PC-3 (cell line): ENCODE results near the gene RAD51AP1. TPM values are rescaled to one million over a fixed set of nuclear protein-coding genes. Genes with fewer than 3 reads are reported as not detected.

Experiments used
- ATAC-seq: fragments of 200-7000 bp; cut with Tn5 transposase; 2 replicates; pipeline ENCODE4 v1.9.1; 2020; ENCODE audit warnings: mild to moderate bottlenecking, moderate library complexity
- BruUV-seq: library from RNA; stranded (reverse); fragments of 400-500 nt; replicated peaks from 2 replicates; lab custom pipeline; 2021; lab: Mats Ljungman, UMichigan
- CTCF ChIA-PET: fragments of 300-600 bp; sonication (Branson Sonifier 250); formaldehyde crosslinking; loops from one replicate; lab custom pipeline; 2022; ENCODE audit warnings: antibody characterized with exemption; lab: Charles Lee
- POLR2A ChIA-PET: fragments of 300-600 bp; sonication (Branson Sonifier 250); formaldehyde crosslinking; loops from one replicate; lab custom pipeline; 2022; ENCODE audit warnings: antibody characterized with exemption; ENCODE audit not compliant: unreplicated experiment; lab: Charles Lee
- DNase-seq: peaks from one replicate; pipeline ENCODE4 v3.0.0-alpha.2; 2015
- H2AFZ ChIP-seq: fragments of 300-600 bp; sonication (generic); 2 replicates; pipeline ENCODE4 v1.6.0; 2016; ENCODE audit warnings: antibody characterized with exemption, low read length
- H3F3A ChIP-seq: fragments of 300-600 bp; sonication (generic); one replicate; pipeline ENCODE4 v1.6.0; 2017; ENCODE audit warnings: antibody characterized with exemption, low read length, control low read depth, mild to moderate bottlenecking; ENCODE audit not compliant: unreplicated experiment
- H3K27ac ChIP-seq: fragments of 300-600 bp; sonication (generic); 2 replicates; pipeline ENCODE4 v1.5.1; 2016; ENCODE audit warnings: mild to moderate bottlenecking, low read length
- H3K27me3 ChIP-seq: fragments of 300-600 bp; sonication (generic); 2 replicates; pipeline ENCODE4 v1.6.1; 2016; ENCODE audit warnings: low read length, mixed read lengths
- H3K36me3 ChIP-seq: fragments of 300-600 bp; sonication (generic); 2 replicates; pipeline ENCODE4 v1.6.1; 2016; ENCODE audit warnings: low read depth, mixed run types, low read length, mixed read lengths
- H3K4me1 ChIP-seq: fragments of 300-600 bp; sonication (generic); 2 replicates; pipeline ENCODE4 v1.5.1; 2016; ENCODE audit warnings: low read length; ENCODE audit not compliant: insufficient read depth
- H3K4me2 ChIP-seq: fragments of 300-600 bp; sonication (generic); 2 replicates; pipeline ENCODE4 v1.6.0; 2016; ENCODE audit warnings: low read length
- H3K4me3 ChIP-seq: fragments of 300-600 bp; sonication (generic); 2 replicates; pipeline ENCODE4 v1.5.1; 2016; ENCODE audit warnings: mild to moderate bottlenecking, low read length, mixed read lengths
- H3K79me2 ChIP-seq: fragments of 300-600 bp; sonication (generic); 2 replicates; pipeline ENCODE4 v1.6.1; 2017; ENCODE audit warnings: low read length, mixed read lengths
- H3K9ac ChIP-seq: fragments of 300-600 bp; sonication (generic); 2 replicates; pipeline ENCODE4 v1.6.0; 2016; ENCODE audit warnings: mild to moderate bottlenecking, low read length
- H3K9me2 ChIP-seq: fragments of 300-600 bp; sonication (generic); replicated peaks from 2 replicates; pipeline ENCODE4 v1.6.1; 2016; ENCODE audit warnings: mixed run types, low read length, mixed read lengths
- H3K9me3 ChIP-seq: fragments of 300-600 bp; sonication (generic); 2 replicates; pipeline ENCODE4 v1.6.1; 2016; ENCODE audit warnings: low read length, mixed read lengths
- H4K20me1 ChIP-seq: fragments of 300-600 bp; sonication (generic); 2 replicates; pipeline ENCODE4 v1.6.1; 2016; ENCODE audit warnings: low read length, mixed read lengths
- EZH2 ChIP-seq: fragments of 300-600 bp; sonication (generic); IDR thresholded peaks from one replicate; pipeline ENCODE4 v1.6.1; 2017; ENCODE audit warnings: antibody characterized with exemption, mild to moderate bottlenecking, low read length; ENCODE audit not compliant: unreplicated experiment
- EZH2phosphoT487 ChIP-seq: fragments of 300-600 bp; sonication (generic); IDR thresholded peaks from 2 replicates; pipeline ENCODE4 v1.6.1; 2018; ENCODE audit warnings: mild to moderate bottlenecking, antibody characterized with exemption, low read length, borderline replicate concordance
- intact Hi-C: fragments of 100-400 bp; cut with micrococcal nuclease; formaldehyde crosslinking; loops from 2 replicates; pipeline ENCODE4 v1.9.0; 2023
- total RNA-seq: library from RNA; depleted of rRNA; stranded (reverse); fragments of >200 nt; gene quantifications from 2 replicates; pipeline ENCODE4 v1.2.3, GENCODE V29; 2014
- TF ChIP-seq, protein P1 (sequence below): fragments of 300-600 bp; sonication (generic); conservative IDR thresholded peaks from 2 replicates; pipeline ENCODE4 v1.5.1; 2017; ENCODE audit warnings: antibody characterized with exemption, low read depth, mild to moderate bottlenecking, low read length

RAD51AP1 gene
- total RNA-seq, 1 experiment from 2014 or later, result 24.7 TPM

DNA sequence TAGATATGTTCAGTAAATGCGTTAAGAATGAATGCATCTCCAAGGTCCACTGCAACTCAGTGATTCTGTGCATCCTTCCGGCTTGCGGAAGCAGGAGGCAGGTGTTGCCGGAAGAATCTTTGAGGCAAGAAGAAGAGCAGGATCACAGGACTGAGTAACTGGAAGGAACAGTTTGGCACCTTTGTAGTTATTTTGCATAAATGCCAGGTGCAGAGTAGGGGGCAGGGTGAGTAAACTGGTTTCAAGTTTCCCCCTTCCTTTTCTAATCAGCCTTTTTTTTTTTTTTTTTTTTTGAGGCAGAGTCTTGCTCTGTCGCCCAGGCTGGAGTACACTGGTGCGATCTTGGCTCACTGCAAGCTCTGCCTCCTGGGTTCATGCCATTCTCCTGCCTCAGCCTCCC is 45.6 kb downstream of the RAD51AP1 start:
- Histone ChIP-seq H3K4me1 (no peaks in the 10 kb centered on the region), H3K27me3 (no peaks in the 10 kb centered on the region), H3K4me3 (no peak overlapping the region), H3K9me3 (no peaks in the 10 kb centered on the region), H3K36me3 (no peaks in the 10 kb centered on the region), H3K4me2 (no peak overlapping the region), H2AFZ (no peak overlapping the region), H3F3A (no peaks in the 10 kb centered on the region), H3K27ac (no peak overlapping the region), H3K79me2 (no peaks in the 10 kb centered on the region), H3K9ac (no peak overlapping the region), H4K20me1 (no peaks in the 10 kb centered on the region), H3K9me2 (no peaks in the 10 kb centered on the region)
- TF ChIP-seq, protein P1, sequence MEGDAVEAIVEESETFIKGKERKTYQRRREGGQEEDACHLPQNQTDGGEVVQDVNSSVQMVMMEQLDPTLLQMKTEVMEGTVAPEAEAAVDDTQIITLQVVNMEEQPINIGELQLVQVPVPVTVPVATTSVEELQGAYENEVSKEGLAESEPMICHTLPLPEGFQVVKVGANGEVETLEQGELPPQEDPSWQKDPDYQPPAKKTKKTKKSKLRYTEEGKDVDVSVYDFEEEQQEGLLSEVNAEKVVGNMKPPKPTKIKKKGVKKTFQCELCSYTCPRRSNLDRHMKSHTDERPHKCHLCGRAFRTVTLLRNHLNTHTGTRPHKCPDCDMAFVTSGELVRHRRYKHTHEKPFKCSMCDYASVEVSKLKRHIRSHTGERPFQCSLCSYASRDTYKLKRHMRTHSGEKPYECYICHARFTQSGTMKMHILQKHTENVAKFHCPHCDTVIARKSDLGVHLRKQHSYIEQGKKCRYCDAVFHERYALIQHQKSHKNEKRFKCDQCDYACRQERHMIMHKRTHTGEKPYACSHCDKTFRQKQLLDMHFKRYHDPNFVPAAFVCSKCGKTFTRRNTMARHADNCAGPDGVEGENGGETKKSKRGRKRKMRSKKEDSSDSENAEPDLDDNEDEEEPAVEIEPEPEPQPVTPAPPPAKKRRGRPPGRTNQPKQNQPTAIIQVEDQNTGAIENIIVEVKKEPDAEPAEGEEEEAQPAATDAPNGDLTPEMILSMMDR, result no peak
- TF ChIP-seq EZH2phosphoT487 (no peak), EZH2 (no peak)
- no TSS peak for BruUV-seq
- ATAC-seq, result no peak
- no peak for DNase-seq
- ChIA-PET POLR2A (no interaction called here), CTCF (interaction anchor here (0.7 kb wide), 1 partner anchor 36 kb away, joined by 4 read pairs; no protein-coding TSS in a partner anchor)
- intact Hi-C loops, result no loop called here

- TF ChIP-seq EZH2phosphoT487 (no peak), EZH2 (no peak)
- TF ChIP-seq, protein P1, result no peak
- no peak overlapping the region for H3K9ac ChIP-seq
- H3K79me2 ChIP-seq, result no peaks in the 10 kb centered on the region
- DNase-seq (no peak), ATAC-seq (no peak)
- H3K9me2 ChIP-seq, result no peaks in the 10 kb centered on the region
- no peaks in the 10 kb centered on the region for H3F3A ChIP-seq
- no peaks in the 10 kb centered on the region for H3K36me3 ChIP-seq
- no peak overlapping the region for H3K4me3 ChIP-seq
- no peaks in the 10 kb centered on the region for H3K9me3 ChIP-seq
- H3K27me3 ChIP-seq, result no peaks in the 10 kb centered on the region
- intact Hi-C loops, result no loop called here
- CTCF ChIA-PET, result interaction anchor here (0.7 kb wide), 1 partner anchor 36 kb away, joined by 4 read pairs; no protein-coding TSS in a partner anchor
- H2AFZ ChIP-seq, result no peak overlapping the region
- H4K20me1 ChIP-seq, result no peaks in the 10 kb centered on the region
- H3K27ac ChIP-seq, result no peak overlapping the region
- no peak overlapping the region for H3K4me2 ChIP-seq
- no peaks in the 10 kb centered on the region for H3K4me1 ChIP-seq
- POLR2A ChIA-PET, result no interaction called here
- BruUV-seq, result no TSS peak
These were observed 46.2 kb downstream of the RAD51AP1 start for GRCh38 chr12:4584896-4585295.

- H3K27me3 ChIP-seq, result no peaks in the 10 kb centered on the region
- no peak for DNase-seq
- no peak overlapping the region for H3K4me2 ChIP-seq
- BruUV-seq, result no TSS peak
- intact Hi-C loops, result no loop called here
- no peak for ATAC-seq
- H4K20me1 ChIP-seq, result no peaks in the 10 kb centered on the region
- no peak overlapping the region for H3K4me3 ChIP-seq
- ChIA-PET POLR2A (no interaction called here), CTCF (no interaction called here)
- no peaks in the 10 kb centered on the region for H3K36me3 ChIP-seq
- no peak overlapping the region for H3K9ac ChIP-seq
- H3K4me1 ChIP-seq, result no peaks in the 10 kb centered on the region
- H3F3A ChIP-seq, result no peaks in the 10 kb centered on the region
- H3K79me2 ChIP-seq, result no peaks in the 10 kb centered on the region
- no peaks in the 10 kb centered on the region for H3K9me3 ChIP-seq
- TF ChIP-seq, protein P1, result no peak
- TF ChIP-seq EZH2phosphoT487, result no peak
- no peak for TF ChIP-seq EZH2
- no peak overlapping the region for H2AFZ ChIP-seq
- H3K27ac ChIP-seq, result no peak overlapping the region
- no peaks in the 10 kb centered on the region for H3K9me2 ChIP-seq
These were observed 47.8 kb downstream of the RAD51AP1 start for GRCh38 chr12:4586500-4586899.
